Endothelial cell of umbilical vein (primary cell): ENCODE data around the gene KANSL1. TPM values are rescaled to one million over a fixed set of nuclear protein-coding genes. Genes with fewer than 3 reads are reported as not detected.

ENCODE experiments used
- BruUV-seq: library from RNA; stranded (reverse); fragments of 400-500 nt; replicated peaks from 2 replicates; lab custom pipeline; 2021; lab: Mats Ljungman, UMichigan
- CTCF ChIA-PET: fragments of 300-600, 350-600 bp; sonication (Branson Sonifier 250); formaldehyde crosslinking; loops from one replicate; lab custom pipeline; 2021; ENCODE audit warnings: antibody characterized with exemption, inconsistent platforms; lab: Charles Lee
- POLR2A ChIA-PET: fragments of 300-600, 350-600 bp; sonication (Branson Sonifier 250); formaldehyde crosslinking; loops from one replicate; lab custom pipeline; 2021; ENCODE audit warnings: antibody characterized with exemption, inconsistent platforms; lab: Charles Lee
- DNase-seq: peaks from one replicate; pipeline ENCODE4 v3.0.0-alpha.2; 2011; ENCODE audit warnings: low read depth, low spot score
- FAIRE-seq: peaks from 2 replicates; lab custom pipeline; 2011; peaks lifted over from hg19 to GRCh38; lab: Jason Lieb, UNC
- H2AFZ ChIP-seq: 2 replicates; pipeline ENCODE4 v1.6.0; 2012; ENCODE audit warnings: low read depth, low read length, control low read depth, inconsistent platforms
- H3K27ac ChIP-seq: 2 replicates; pipeline ENCODE4 v1.5.1; 2011; ENCODE audit warnings: low read depth, mild to moderate bottlenecking, control low read depth, low read length, moderate library complexity; ENCODE audit not compliant: insufficient read depth
- H3K27me3 ChIP-seq, 2 experiments: 2 replicates each; pipeline versions ENCODE4 v1.6.0 to v1.6.1; 2011; ENCODE audit warnings: low read length in 2 of 2, mixed read lengths in 1 of 2; ENCODE audit not compliant: control insufficient read depth in 2 of 2, insufficient read depth in 2 of 2
- H3K36me3 ChIP-seq, 2 experiments: 2 replicates in 1 of 2; 3 replicates in 1 of 2; pipeline ENCODE4 v1.5.1; 2011; ENCODE audit warnings: low read length in 2 of 2, mild to moderate bottlenecking in 1 of 2, moderate library complexity in 1 of 2; ENCODE audit not compliant: control insufficient read depth in 2 of 2, insufficient read depth in 2 of 2; ENCODE audit errors: extremely low read depth in 1 of 2
- H3K4me1 ChIP-seq: 3 replicates; pipeline ENCODE4 v1.5.1; 2011; ENCODE audit warnings: mild to moderate bottlenecking, low read length; ENCODE audit not compliant: control insufficient read depth, insufficient read depth; ENCODE audit errors: extremely low read depth
- H3K4me2 ChIP-seq: 2 replicates; pipeline ENCODE4 v1.6.1; 2011; ENCODE audit warnings: low read length, control low read depth, mixed read lengths; ENCODE audit not compliant: insufficient read depth
- H3K4me3 ChIP-seq, 3 experiments: fragments of 200-600 bp in 1 of 3; sonication (generic), shearing (Covaris generic) in 1 of 3; replicated peaks in 1 of 3; 2 replicates each; pipeline ENCODE4 v1.5.1; 2011 to 2016; ENCODE audit warnings: control low read depth in 3 of 3, low read length in 3 of 3, mild to moderate bottlenecking in 2 of 3, inconsistent platforms in 1 of 3, low read depth in 1 of 3, moderate library complexity in 1 of 3; ENCODE audit not compliant: insufficient read depth in 1 of 3
- H3K79me2 ChIP-seq: 2 replicates; pipeline ENCODE4 v1.6.0; 2012; ENCODE audit warnings: low read length, inconsistent platforms; ENCODE audit not compliant: control insufficient read depth, insufficient read depth
- H3K9ac ChIP-seq: replicated peaks from 2 replicates; pipeline ENCODE3; 2011; ENCODE audit warnings: low read length, control low read depth; ENCODE audit not compliant: insufficient read depth; ENCODE audit errors: extremely low read depth
- H3K9me1 ChIP-seq: replicated peaks from 3 replicates; pipeline ENCODE4 v1.6.0; 2011; ENCODE audit warnings: mild to moderate bottlenecking, low read length; ENCODE audit not compliant: control insufficient read depth, insufficient read depth; ENCODE audit errors: extremely low read depth
- H3K9me3 ChIP-seq: replicated peaks from 2 replicates; pipeline ENCODE4 v1.5.1; 2012; ENCODE audit warnings: low read length, inconsistent platforms; ENCODE audit not compliant: control insufficient read depth, insufficient read depth
- H4K20me1 ChIP-seq: replicated peaks from 2 replicates; pipeline ENCODE3; 2011; ENCODE audit warnings: mild to moderate bottlenecking, low read length; ENCODE audit not compliant: control insufficient read depth, insufficient read depth; ENCODE audit errors: extremely low read depth
- CTCF ChIP-seq, 2 donors: IDR thresholded peaks; 1 replicate in 1 of 2; 2 replicates in 1 of 2; pipeline ENCODE4 v1.5.1; 2011; ENCODE audit warnings: low read length in 2 of 2, mild to moderate bottlenecking in 2 of 2, moderate library complexity in 2 of 2, control low read depth in 1 of 2, inconsistent platforms in 1 of 2, low read depth in 1 of 2; ENCODE audit not compliant: insufficient read depth in 1 of 2; ENCODE audit errors: extremely low read depth in 1 of 2
- EZH2 ChIP-seq: IDR thresholded peaks from 2 replicates; pipeline ENCODE4 v1.6.1; 2012; ENCODE audit warnings: borderline replicate concordance, low read depth, mild to moderate bottlenecking, moderate library complexity, low read length, inconsistent platforms; ENCODE audit not compliant: severe bottlenecking
- FOS ChIP-seq: IDR thresholded peaks from 2 replicates; pipeline ENCODE4 v1.6.1; 2011; ENCODE audit warnings: mild to moderate bottlenecking, low read length, moderate library complexity, borderline replicate concordance; ENCODE audit not compliant: insufficient read depth
- GATA2 ChIP-seq: IDR thresholded peaks from 2 replicates; pipeline ENCODE4 v1.7.0; 2011; ENCODE audit warnings: low read depth, mild to moderate bottlenecking, moderate library complexity, mixed read lengths, low read length; ENCODE audit not compliant: insufficient read length, insufficient read depth
- JUN ChIP-seq: IDR thresholded peaks from 2 replicates; pipeline ENCODE4 v1.6.1; 2011; ENCODE audit warnings: borderline replicate concordance, low read depth; ENCODE audit not compliant: insufficient read length, insufficient read depth
- MAX ChIP-seq: IDR thresholded peaks from 2 replicates; pipeline ENCODE4 v1.6.1; 2011; ENCODE audit not compliant: insufficient read depth, insufficient read length
- MYC ChIP-seq: IDR thresholded peaks from one replicate; pipeline ENCODE4 v1.6.1; 2011; ENCODE audit warnings: mild to moderate bottlenecking, low read depth, low read length
- POLR2A ChIP-seq: IDR thresholded peaks from 2 replicates; pipeline ENCODE4 v1.6.1; 2012; ENCODE audit warnings: low read depth, mild to moderate bottlenecking, control low read depth, low read length
- POLR2AphosphoS5 ChIP-seq: IDR thresholded peaks from 2 replicates; pipeline ENCODE4 v1.6.1; 2012; ENCODE audit warnings: low read depth, mild to moderate bottlenecking, control low read depth, low read length, moderate library complexity; ENCODE audit not compliant: insufficient read depth
- dilution Hi-C: fragments of 300-500 bp; cut with MboI; formaldehyde crosslinking; loops from one replicate; pipeline ENCODE4 v1.15.0; 2019; ENCODE audit warnings: low sequenced_read_pairs; ENCODE audit not compliant: extremely low pct_ligation_motif_present
- intact Hi-C: fragments of 100-400 bp; cut with micrococcal nuclease; formaldehyde crosslinking; loops from one replicate; pipeline ENCODE4 v1.10.0; 2022
- polyA plus RNA-seq, 4 experiments: library from polyadenylated mRNA; depleted of rRNA in 3 of 4; stranded (reverse) in 3 of 4; unstranded in 1 of 4; fragments of >200 nt; gene quantifications; 2 replicates each; pipeline versions ENCODE4 v1.2.1 to v1.2.3, GENCODE V29; 2011 to 2012; ENCODE audit warnings: missing spikeins in 1 of 4
- total RNA-seq: library from RNA; stranded (reverse); gene quantifications from 2 replicates; pipeline ENCODE4 v1.2.3, GENCODE V29; 2021

KANSL1 gene
- total and polyA plus RNA-seq, 2 donors (not counting 3 experiments of a cell fraction or from before 2014, with no cell fraction given) = 29.1 to 74.0 TPM

GRCh38 chr17:46028374-46028773, 164.9 kb downstream of the KANSL1 start:
- dilution Hi-C loops (no loop called here), intact Hi-C loops (no loop called here)
- Histone ChIP-seq H3K4me1 (no peaks in the 10 kb centered on the region), H2AFZ (no peak overlapping the region), H3K9ac (no peak overlapping the region), H3K27me3 (no peaks in the 10 kb centered on the region), H3K36me3 (peaks cover 17 to 35% of the 10 kb centered on the region in 2 experiments), H4K20me1 (no peaks in the 10 kb centered on the region), H3K4me2 (no peak overlapping the region), H3K9me1 (no peaks in the 10 kb centered on the region), H3K4me3 (no peak overlapping the region), H3K9me3 (no peaks in the 10 kb centered on the region), H3K79me2 (no peaks in the 10 kb centered on the region), H3K27ac (no peak overlapping the region)
- no peak for FAIRE-seq
- ChIA-PET POLR2A (interaction anchor here (0.6 kb wide), 1 partner anchor 128 kb away, joined by 5 read pairs; no protein-coding TSS in a partner anchor), CTCF (interaction anchor here (2.0 to 3.1 kb wide), 2 partner anchors 16 to 185 kb away, joined by 7 to 14 read pairs; no protein-coding TSS in a partner anchor)
- no TSS peak for BruUV-seq
- TF ChIP-seq FOS (no peak), GATA2 (no peak), POLR2AphosphoS5 (no peak), CTCF (IDR thresholded peaks at IDR 0.05; ENCODE audit: extremely low read depth in 1 of 2, insufficient read depth in 1 of 2, low read depth in 1 of 2, low read length in 2 of 2) (no peak), JUN (no peak), MYC (no peak), MAX (no peak), EZH2 (no peak), POLR2A (no peak)
- DNase-seq = no peak
